ENCODE data around the gene PCDHA8.

DNA sequence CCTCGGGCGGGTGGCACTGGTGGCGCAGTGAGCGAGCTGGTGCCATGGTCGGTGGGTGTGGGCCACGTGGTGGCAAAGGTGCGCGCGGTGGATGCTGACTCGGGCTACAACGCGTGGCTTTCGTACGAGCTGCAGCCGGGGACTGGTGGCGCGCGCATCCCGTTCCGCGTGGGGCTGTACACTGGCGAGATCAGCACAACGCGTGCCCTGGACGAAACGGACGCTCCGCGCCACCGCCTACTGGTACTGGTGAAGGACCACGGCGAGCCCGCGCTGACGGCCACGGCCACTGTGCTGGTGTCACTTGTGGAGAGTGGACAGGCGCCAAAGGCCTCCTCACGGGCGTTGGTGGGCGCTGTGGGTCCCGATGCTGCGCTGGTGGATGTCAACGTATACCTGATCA is 32.1 kb upstream of the PCDHA8 start:
- TF ChIP-seq CTCF (IDR thresholded peaks at IDR 0.05) (no peak), EZH2phosphoT487 (IDR thresholded peaks at IDR 0.05) (no peak), EZH2 (IDR thresholded peaks at IDR 0.05) (no peak)
